MCF 10A (cell line): ENCODE results near the gene SMC1B. TPM values are rescaled to one million over a fixed set of nuclear protein-coding genes. Genes with fewer than 3 reads are reported as not detected.

Experiments used
- BruUV-seq: library from RNA; stranded (reverse); fragments of 400-500 nt; replicated peaks from 2 replicates; lab custom pipeline; 2021; lab: Mats Ljungman, UMichigan
- CTCF ChIA-PET: fragments of 300-600 bp; sonication (Branson Sonifier 250); formaldehyde crosslinking; extraction: SDS; loops from one replicate; lab custom pipeline; 2021; ENCODE audit warnings: antibody characterized with exemption, inconsistent platforms; lab: Yijun Ruan, JAX
- POLR2A ChIA-PET: fragments of 300-600, 350-650 bp; sonication (Branson Sonifier 250); formaldehyde crosslinking; extraction: SDS; loops from one replicate; lab custom pipeline; 2020; ENCODE audit warnings: antibody characterized with exemption, inconsistent platforms; lab: Yijun Ruan, JAX
- DNase-seq: peaks from one replicate; pipeline ENCODE4 v3.0.0-alpha.2; 2018; ENCODE audit not compliant: unreplicated experiment
- H3K27ac Mint-ChIP-seq: one replicate; pipeline ENCODE4 v1.8.0; 2022; ENCODE audit warnings: mild to moderate bottlenecking, low read depth, mixed read lengths; ENCODE audit not compliant: unreplicated experiment
- H3K27me3 Mint-ChIP-seq: one replicate; pipeline ENCODE4 v1.8.0; 2022; ENCODE audit warnings: mixed read lengths; ENCODE audit not compliant: insufficient read depth, unreplicated experiment
- H3K36me3 Mint-ChIP-seq: one replicate; pipeline ENCODE4 v1.8.0; 2022; ENCODE audit warnings: mild to moderate bottlenecking, moderate library complexity, mixed read lengths; ENCODE audit not compliant: insufficient read depth, unreplicated experiment
- H3K4me1 Mint-ChIP-seq: one replicate; pipeline ENCODE4 v1.8.0; 2022; ENCODE audit warnings: mixed read lengths; ENCODE audit not compliant: insufficient read depth, unreplicated experiment
- H3K4me3 Mint-ChIP-seq: one replicate; pipeline ENCODE4 v1.8.0; 2022; ENCODE audit warnings: mild to moderate bottlenecking, moderate library complexity, mixed read lengths; ENCODE audit not compliant: unreplicated experiment
- H3K9me3 Mint-ChIP-seq: one replicate; pipeline ENCODE4 v1.8.0; 2022; ENCODE audit warnings: mixed read lengths; ENCODE audit not compliant: unreplicated experiment
- intact Hi-C: fragments of 100-400 bp; cut with micrococcal nuclease; formaldehyde crosslinking; loops from 2 replicates; pipeline ENCODE4 v1.14.1; 2022
- total RNA-seq: library from RNA; stranded (reverse); gene quantifications from 2 replicates; pipeline ENCODE4 v1.2.3, GENCODE V29; 2022
- TF ChIP-seq, protein P1 (sequence below): fragments of 200-600 bp; IDR thresholded peaks from one replicate; pipeline ENCODE4 v1.8.0; 2022; ENCODE audit warnings: antibody characterized with exemption, mild to moderate bottlenecking; ENCODE audit not compliant: unreplicated experiment

SMC1B gene
- total RNA-seq, 1 experiment from 2014 or later, result not detected

DNA sequence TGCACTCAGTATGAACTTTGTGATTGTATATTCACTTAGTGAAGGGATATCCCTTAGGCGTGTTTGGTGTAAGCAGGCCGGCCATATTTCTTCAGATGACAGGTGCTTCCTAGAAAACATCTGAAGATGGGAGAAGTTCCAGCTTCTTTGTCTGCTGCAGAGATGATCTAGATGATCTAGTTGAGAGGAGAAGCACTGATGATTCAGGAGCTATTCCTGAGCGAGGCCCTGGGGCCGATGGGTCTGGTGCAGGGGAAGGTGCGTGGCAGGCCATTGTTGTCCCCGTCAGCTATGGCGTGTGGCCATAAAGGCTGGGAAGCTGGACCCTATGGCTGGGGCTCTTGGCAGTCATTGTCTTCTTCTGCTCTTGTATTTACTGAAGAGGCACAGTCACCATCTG, 89.7 kb downstream of the SMC1B start:
- H3K4me3 Mint-ChIP-seq, result no peak overlapping the region
- H3K27me3 Mint-ChIP-seq, result no peaks in the 10 kb centered on the region
- no peaks in the 10 kb centered on the region for H3K9me3 Mint-ChIP-seq
- DNase-seq, result no peak
- intact Hi-C loops, result no loop called here
- ChIA-PET POLR2A (interaction anchor here (0.5 to 3.4 kb wide), 2 partner anchors 13 to 244 kb away, joined by 4 to 16 read pairs; partner anchors contain the start of gene FAM118A), CTCF (interaction anchor here (0.7 to 0.9 kb wide), 2 partner anchors 11 to 120 kb away, joined by 3 to 8 read pairs; no protein-coding TSS in a partner anchor)
- H3K27ac Mint-ChIP-seq, result no peak overlapping the region
- no TSS peak for BruUV-seq
- peaks cover 44% of the 10 kb centered on the region for H3K36me3 Mint-ChIP-seq
- peaks cover 8% of the 10 kb centered on the region for H3K4me1 Mint-ChIP-seq
- TF ChIP-seq, protein P1, sequence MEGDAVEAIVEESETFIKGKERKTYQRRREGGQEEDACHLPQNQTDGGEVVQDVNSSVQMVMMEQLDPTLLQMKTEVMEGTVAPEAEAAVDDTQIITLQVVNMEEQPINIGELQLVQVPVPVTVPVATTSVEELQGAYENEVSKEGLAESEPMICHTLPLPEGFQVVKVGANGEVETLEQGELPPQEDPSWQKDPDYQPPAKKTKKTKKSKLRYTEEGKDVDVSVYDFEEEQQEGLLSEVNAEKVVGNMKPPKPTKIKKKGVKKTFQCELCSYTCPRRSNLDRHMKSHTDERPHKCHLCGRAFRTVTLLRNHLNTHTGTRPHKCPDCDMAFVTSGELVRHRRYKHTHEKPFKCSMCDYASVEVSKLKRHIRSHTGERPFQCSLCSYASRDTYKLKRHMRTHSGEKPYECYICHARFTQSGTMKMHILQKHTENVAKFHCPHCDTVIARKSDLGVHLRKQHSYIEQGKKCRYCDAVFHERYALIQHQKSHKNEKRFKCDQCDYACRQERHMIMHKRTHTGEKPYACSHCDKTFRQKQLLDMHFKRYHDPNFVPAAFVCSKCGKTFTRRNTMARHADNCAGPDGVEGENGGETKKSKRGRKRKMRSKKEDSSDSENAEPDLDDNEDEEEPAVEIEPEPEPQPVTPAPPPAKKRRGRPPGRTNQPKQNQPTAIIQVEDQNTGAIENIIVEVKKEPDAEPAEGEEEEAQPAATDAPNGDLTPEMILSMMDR, result no peak

DNA sequence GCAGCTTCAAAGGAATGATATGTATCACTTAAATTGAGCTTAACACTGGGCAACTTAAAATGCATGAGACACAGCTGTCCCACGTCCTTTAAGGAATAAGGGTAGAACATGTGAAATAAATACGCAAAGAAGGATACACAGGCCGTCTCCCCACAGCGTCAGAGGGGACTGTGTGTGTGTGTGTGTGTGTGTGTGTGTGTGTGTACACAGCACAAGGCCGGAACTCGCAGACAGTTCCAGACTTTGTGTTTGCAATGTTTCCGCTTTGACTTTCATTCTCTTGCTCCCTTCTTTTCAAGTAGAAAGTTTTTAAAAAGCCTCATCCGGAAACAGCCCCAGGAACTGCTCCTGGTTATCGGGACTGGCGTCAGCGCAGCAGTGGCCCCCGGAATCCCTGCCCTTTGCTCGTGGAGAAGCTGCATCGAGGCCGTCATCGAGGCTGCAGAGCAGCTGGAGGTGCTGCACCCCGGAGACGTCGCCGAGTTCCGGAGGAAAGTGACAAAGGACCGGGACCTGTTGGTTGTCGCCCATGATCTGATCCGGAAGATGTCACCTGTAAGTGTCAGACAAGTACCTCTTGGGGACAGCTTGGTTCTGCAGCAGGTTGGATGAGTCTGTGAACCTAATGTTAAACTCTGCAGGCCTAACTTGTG, 90.4 kb downstream of the SMC1B start:
- CTCF ChIA-PET, result interaction anchor here (0.9 kb wide), 1 partner anchor 12 kb away, joined by 8 read pairs; no protein-coding TSS in a partner anchor
- H3K36me3 Mint-ChIP-seq, result peaks cover 38% of the 10 kb centered on the region
- intact Hi-C loops, result no loop called here
- POLR2A ChIA-PET, result interaction anchor here (0.5 to 3.4 kb wide), 2 partner anchors 12 to 244 kb away, joined by 4 to 16 read pairs; partner anchors contain the start of gene FAM118A
- peaks cover 14% of the 10 kb centered on the region for H3K4me1 Mint-ChIP-seq
- H3K27ac Mint-ChIP-seq, result no peak overlapping the region
- TF ChIP-seq, protein P1, result no peak
- H3K27me3 Mint-ChIP-seq, result no peaks in the 10 kb centered on the region
- no peak for DNase-seq
- H3K9me3 Mint-ChIP-seq, result no peaks in the 10 kb centered on the region
- BruUV-seq, result no TSS peak
- H3K4me3 Mint-ChIP-seq, result no peak overlapping the region

DNA sequence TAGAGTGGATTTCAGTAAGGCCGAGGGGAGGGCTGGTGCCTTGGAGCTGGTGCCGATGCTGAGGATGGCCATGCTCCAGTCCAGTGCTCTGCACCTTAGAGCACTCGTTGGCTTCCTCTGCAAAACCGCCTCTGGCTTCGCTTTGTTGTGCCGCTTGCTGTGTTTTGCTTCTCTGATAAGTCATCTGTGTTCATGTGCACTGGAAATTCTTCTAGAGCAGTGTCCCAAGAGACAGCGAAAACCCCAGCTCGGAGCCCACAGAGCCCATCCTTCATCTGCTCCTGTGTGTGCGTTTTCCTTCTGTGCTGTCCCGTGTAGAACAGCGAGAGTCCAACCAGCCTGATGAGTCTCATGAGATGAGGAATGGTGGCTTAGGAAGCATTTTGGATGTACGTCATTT, 91.6 kb downstream of the SMC1B start:
- Mint-ChIP-seq H3K4me3 (no peak overlapping the region), H3K9me3 (no peaks in the 10 kb centered on the region), H3K27me3 (no peaks in the 10 kb centered on the region), H3K4me1 (peaks cover 15% of the 10 kb centered on the region), H3K27ac (no peak overlapping the region), H3K36me3 (peaks cover 29% of the 10 kb centered on the region)
- CTCF ChIA-PET, result interaction anchor here (0.6 kb wide), 1 partner anchor 224 kb away, joined by 3 read pairs; no protein-coding TSS in a partner anchor
- BruUV-seq, result no TSS peak
- no peak for DNase-seq
- POLR2A ChIA-PET, result no interaction called here
- TF ChIP-seq, protein P1, result no peak
- intact Hi-C loops, result no loop called here

DNA sequence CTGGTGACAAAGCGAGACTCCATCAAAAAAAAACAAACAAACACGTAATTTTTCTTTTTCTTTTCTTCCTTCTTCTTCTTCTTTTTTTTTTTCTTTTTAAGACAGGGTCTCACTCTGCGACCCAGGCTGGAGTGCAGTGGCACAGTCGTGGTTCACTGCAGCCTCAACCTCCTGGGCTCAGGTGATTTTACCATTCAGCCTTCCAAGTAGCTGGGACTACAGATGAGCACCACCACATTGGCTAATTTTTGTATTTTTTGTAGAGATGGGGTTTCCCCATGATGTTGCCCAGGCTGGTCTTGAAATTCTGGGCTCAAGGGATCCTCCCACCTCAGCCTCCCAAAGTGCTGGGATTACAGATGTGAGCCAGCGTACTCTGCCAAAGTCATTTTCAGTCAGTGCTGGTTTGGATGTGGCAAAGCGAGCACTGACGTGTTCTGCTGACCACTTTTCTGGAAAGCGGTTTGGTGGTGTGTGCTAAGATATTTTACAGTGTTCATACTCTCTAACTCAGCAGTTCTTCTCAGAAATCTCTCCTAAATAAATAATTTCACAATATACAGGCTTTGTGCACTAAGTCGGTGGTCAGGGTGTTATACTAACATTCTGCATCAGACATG, 92.9 kb downstream of the SMC1B start:
- CTCF ChIA-PET, result no interaction called here
- Mint-ChIP-seq H3K27ac (no peak overlapping the region), H3K36me3 (peaks cover 27% of the 10 kb centered on the region), H3K27me3 (no peaks in the 10 kb centered on the region), H3K4me1 (peaks cover 15% of the 10 kb centered on the region), H3K9me3 (no peaks in the 10 kb centered on the region), H3K4me3 (no peak overlapping the region)
- TF ChIP-seq, protein P1, result no peak
- BruUV-seq, result no TSS peak
- POLR2A ChIA-PET, result no interaction called here
- intact Hi-C loops, result no loop called here
- no peak for DNase-seq
